CD14-positive monocyte (primary cell): ENCODE measurements around the gene MYO15B. TPM values are rescaled to one million over a fixed set of nuclear protein-coding genes. Genes with fewer than 3 reads are reported as not detected.

Source experiments
- DNase-seq, 3 donors: peaks; one replicate each; pipeline ENCODE4 v3.0.0-alpha.2; 2011 to 2022
- H2AFZ ChIP-seq: 2 replicates; pipeline ENCODE4 v1.6.0; 2012; ENCODE audit warnings: mild to moderate bottlenecking, low read depth, low read length, inconsistent platforms; ENCODE audit not compliant: insufficient read depth, poor library complexity, severe bottlenecking
- H3K27ac ChIP-seq, 2 donors: 1 replicate in 1 of 2; 2 replicates in 1 of 2; pipeline ENCODE4 v1.5.1; 2012 to 2013; ENCODE audit warnings: low read length in 2 of 2, control low read depth in 1 of 2, inconsistent platforms in 1 of 2, low read depth in 1 of 2, mild to moderate bottlenecking in 1 of 2
- H3K27me3 ChIP-seq, 2 donors: one replicate each; pipeline versions ENCODE4 v1.6.0 to v1.6.1; 2011 to 2013; ENCODE audit warnings: low read length in 2 of 2; ENCODE audit not compliant: control insufficient read depth in 2 of 2, insufficient read depth in 2 of 2
- H3K36me3 ChIP-seq, 2 donors: replicated peaks in 1 of 2; 1 replicate in 1 of 2; 2 replicates in 1 of 2; pipeline versions ENCODE4 v1.5.1 to v1.6.1; 2012 to 2013; ENCODE audit warnings: low read length in 2 of 2, control low read depth in 1 of 2, inconsistent platforms in 1 of 2, mild to moderate bottlenecking in 1 of 2; ENCODE audit not compliant: insufficient read depth in 2 of 2, control insufficient read depth in 1 of 2
- H3K4me1 ChIP-seq, 2 donors: 1 replicate in 1 of 2; 2 replicates in 1 of 2; pipeline versions ENCODE4 v1.5.1 to v1.6.1; 2012 to 2013; ENCODE audit warnings: low read length in 2 of 2, control low read depth in 1 of 2, inconsistent platforms in 1 of 2, mild to moderate bottlenecking in 1 of 2, moderate library complexity in 1 of 2; ENCODE audit not compliant: insufficient read depth in 2 of 2, control insufficient read depth in 1 of 2
- H3K4me2 ChIP-seq: replicated peaks from 2 replicates; pipeline ENCODE3; 2012; ENCODE audit warnings: low read length, moderate library complexity, mild to moderate bottlenecking; ENCODE audit not compliant: poor library complexity, severe bottlenecking; ENCODE audit errors: extremely low read depth
- H3K4me3 ChIP-seq, 3 experiments: fragments of 200-600 bp in 1 of 3; sonication (generic) in 1 of 3; replicated peaks in 1 of 3; 1 replicate in 2 of 3; 2 replicates in 1 of 3; pipeline ENCODE4 v1.5.1; 2011 to 2013; ENCODE audit warnings: low read length in 3 of 3, mild to moderate bottlenecking in 3 of 3, control low read depth in 2 of 3, low read depth in 2 of 3, inconsistent platforms in 1 of 3, moderate library complexity in 1 of 3
- H3K79me2 ChIP-seq: 2 replicates; pipeline ENCODE4 v1.6.0; 2012; ENCODE audit warnings: mild to moderate bottlenecking, control low read depth, inconsistent platforms, low read length, moderate library complexity; ENCODE audit not compliant: insufficient read depth
- H3K9ac ChIP-seq: 2 replicates; pipeline ENCODE4 v1.6.0; 2017; ENCODE audit warnings: low read length, mild to moderate bottlenecking; ENCODE audit not compliant: insufficient read depth, poor library complexity, severe bottlenecking
- H3K9me3 ChIP-seq, 2 donors: replicated peaks in 1 of 2; 1 replicate in 1 of 2; 2 replicates in 1 of 2; pipeline versions ENCODE4 v1.5.1 to v1.6.1; 2012 to 2013; ENCODE audit warnings: low read length in 2 of 2, control low read depth in 1 of 2; ENCODE audit not compliant: control insufficient read depth in 1 of 2, insufficient read depth in 1 of 2
- H4K20me1 ChIP-seq: 2 replicates; pipeline ENCODE4 v1.6.0; 2012; ENCODE audit warnings: mild to moderate bottlenecking, low read length, control low read depth, moderate library complexity; ENCODE audit not compliant: insufficient read depth
- H3K27ac Mint-ChIP-seq, 7 donors: one replicate each; pipeline ENCODE4 v1.8.0; 2020; ENCODE audit warnings: mild to moderate bottlenecking in 7 of 7, mixed read lengths in 7 of 7, moderate library complexity in 6 of 7, inconsistent platforms in 2 of 7
- H3K27me3 Mint-ChIP-seq, 3 donors: one replicate each; pipeline ENCODE4 v1.8.0; 2021 to 2022; ENCODE audit warnings: low read depth in 3 of 3, mild to moderate bottlenecking in 3 of 3, mixed read lengths in 3 of 3, moderate library complexity in 3 of 3, inconsistent platforms in 1 of 3
- H3K36me3 Mint-ChIP-seq, 2 donors: one replicate each; pipeline ENCODE4 v1.8.0; 2020; ENCODE audit warnings: mixed read lengths in 2 of 2, inconsistent platforms in 1 of 2, mild to moderate bottlenecking in 1 of 2
- H3K4me1 Mint-ChIP-seq: one replicate; pipeline ENCODE4 v1.8.0; 2020; ENCODE audit warnings: mild to moderate bottlenecking, mixed read lengths
- H3K4me3 Mint-ChIP-seq, 2 donors: one replicate each; pipeline ENCODE4 v1.8.0; 2020; ENCODE audit warnings: mild to moderate bottlenecking in 2 of 2, mixed read lengths in 2 of 2, moderate library complexity in 1 of 2
- H3K9me3 Mint-ChIP-seq, 7 donors: one replicate each; pipeline ENCODE4 v1.8.0; 2020 to 2022; ENCODE audit warnings: mixed read lengths in 7 of 7, mild to moderate bottlenecking in 6 of 7, moderate library complexity in 6 of 7, inconsistent platforms in 2 of 7
- CTCF ChIP-seq: fragments of 200-600 bp; IDR thresholded peaks from one replicate; pipeline ENCODE4 v1.8.0; 2022; ENCODE audit warnings: antibody characterized with exemption, mild to moderate bottlenecking
- WGBS: methylation state at CpG from one replicate; pipeline ENCODE4 v1.1.5; 2013; ENCODE audit warnings: missing lambda C conversion rate; ENCODE audit not compliant: insufficient coverage; 5-methylcytosine and 5-hydroxymethylcytosine counted together
- intact Hi-C, 2 donors: fragments of 100-400 bp; cut with micrococcal nuclease; formaldehyde crosslinking; loops; one replicate each; pipeline versions ENCODE4 v1.15.0 to v1.15.1; 2023
- polyA plus RNA-seq, 3 donors: library from polyadenylated mRNA; depleted of rRNA in 1 of 3; unstranded in 2 of 3; stranded (reverse) in 1 of 3; fragments of 300-500 nt in 2 of 3; fragments of >200 nt in 1 of 3; fragmentation: Illumina TruSeq in 2 of 3; gene quantifications; 1 replicate in 2 of 3; 2 replicates in 1 of 3; pipeline ENCODE4 v1.2.3, GENCODE V29; 2012 to 2021

The MYO15B gene
- polyA plus RNA-seq, 3 donors = 0.17 to 596 (median 0.62) TPM

GRCh38 chr17:75542728-75543336 lies 44.8 kb upstream of the MYO15B start:
- 99% methylated on average over 14 of the region's 15 CpGs for WGBS
- H2AFZ ChIP-seq = no peak overlapping the region
- no peaks in the 10 kb centered on the region for H3K79me2 ChIP-seq
- H3K9me3 ChIP-seq = no peaks in the 10 kb centered on the region
- no peak overlapping the region for H3K4me3 Mint-ChIP-seq
- no peak for TF ChIP-seq CTCF
- H3K4me3 ChIP-seq = no peak overlapping the region
- H3K4me2 ChIP-seq = no peak overlapping the region
- no peak overlapping the region for H3K9ac ChIP-seq
- H3K27me3 Mint-ChIP-seq = peaks cover 0 to 7% (median 5%) of the 10 kb centered on the region in 3 donors
- no peaks in the 10 kb centered on the region for H4K20me1 ChIP-seq
- H3K36me3 Mint-ChIP-seq = no peaks in the 10 kb centered on the region
- H3K27ac Mint-ChIP-seq = no peak overlapping the region
- no peak for DNase-seq
- no peaks in the 10 kb centered on the region for H3K36me3 ChIP-seq
- peaks cover 6% of the 10 kb centered on the region for H3K4me1 Mint-ChIP-seq
- H3K9me3 Mint-ChIP-seq = peaks cover 0 to 2% (median 0%) of the 10 kb centered on the region in 7 donors
- no peak overlapping the region for H3K27ac ChIP-seq
- intact Hi-C loops = no loop called here
- H3K4me1 ChIP-seq = peaks cover 0 to 5% of the 10 kb centered on the region in 2 donors
- H3K27me3 ChIP-seq = no peaks in the 10 kb centered on the region

- no peak overlapping the region for H2AFZ ChIP-seq
- H3K9me3 ChIP-seq = no peaks in the 10 kb centered on the region
- H3K27me3 ChIP-seq = no peaks in the 10 kb centered on the region
- H3K4me2 ChIP-seq = no peak overlapping the region
- no peak overlapping the region for H3K9ac ChIP-seq
- Mint-ChIP-seq H3K4me3 (no peak overlapping the region), H3K27me3 (peaks cover 0 to 7% (median 1%) of the 10 kb centered on the region in 3 donors), H3K27ac (no peak overlapping the region), H3K36me3 (no peaks in the 10 kb centered on the region), H3K9me3 (peaks cover 0 to 2% (median 0%) of the 10 kb centered on the region in 7 donors), H3K4me1 (peaks cover 6% of the 10 kb centered on the region)
- no peak overlapping the region for H3K4me3 ChIP-seq
- no peak for DNase-seq
- 83% methylated on average over 4 of the region's 8 CpGs for WGBS
- no peaks in the 10 kb centered on the region for H3K36me3 ChIP-seq
- H3K4me1 ChIP-seq = peaks cover 0 to 5% of the 10 kb centered on the region in 2 donors
- intact Hi-C loops = no loop called here
- H3K27ac ChIP-seq = no peak overlapping the region
- no peak for TF ChIP-seq CTCF
- H4K20me1 ChIP-seq = no peaks in the 10 kb centered on the region
- H3K79me2 ChIP-seq = no peaks in the 10 kb centered on the region
Measured at GRCh38 chr17:75544250-75544649, 43.4 kb upstream of the MYO15B start.
